Measurements from ENCODE around the gene ADK. TPM values are rescaled to one million over a fixed set of nuclear protein-coding genes. Genes with fewer than 3 reads are reported as not detected.
A peak's percentile ranks its signal among the peaks of the same experiment; 100 is the strongest.

Gene ADK
- total RNA-seq, 1 donor from 2014 or later = 53.7 TPM

- no peaks in the 10 kb centered on the region for H3K27me3 ChIP-seq (ENCODE audit: control insufficient read depth, insufficient read depth, low read length)
- FAIRE-seq = no peak
- no peak for DNase-seq (ENCODE audit: low read depth)
- TF ChIP-seq CTCF (IDR thresholded peaks at IDR 0.05; ENCODE audit: insufficient read depth, low read length, severe bottlenecking) = no peak
- H3K4me3 ChIP-seq (ENCODE audit: low read depth, low read length) = no peak overlapping the region
- peaks cover 39% of the 10 kb centered on the region for H3K36me3 ChIP-seq (ENCODE audit: control insufficient read depth, insufficient read depth, low read length)
Measured at GRCh38 chr10:74109452-74109851, 41.6 kb upstream of the ADK start.

- TF ChIP-seq CTCF (IDR thresholded peaks at IDR 0.05; ENCODE audit: insufficient read depth, low read length, severe bottlenecking) = no peak
- H3K4me3 ChIP-seq (ENCODE audit: low read depth, low read length) = no peak overlapping the region
- no peak for FAIRE-seq
- DNase-seq (ENCODE audit: low read depth) = no peak
- peaks cover 38% of the 10 kb centered on the region for H3K36me3 ChIP-seq (ENCODE audit: control insufficient read depth, insufficient read depth, low read length)
- H3K27me3 ChIP-seq (ENCODE audit: control insufficient read depth, insufficient read depth, low read length) = no peaks in the 10 kb centered on the region
Measured at GRCh38 chr10:74110120-74110519, 40.9 kb upstream of the ADK start.

- DNase-seq (ENCODE audit: low read depth) (no peak), FAIRE-seq (no peak)
- TF ChIP-seq CTCF (IDR thresholded peaks at IDR 0.05; ENCODE audit: insufficient read depth, low read length, severe bottlenecking) = no peak
- Histone ChIP-seq H3K27me3 (ENCODE audit: control insufficient read depth, insufficient read depth, low read length) (no peaks in the 10 kb centered on the region), H3K4me3 (ENCODE audit: low read depth, low read length) (no peak overlapping the region), H3K36me3 (ENCODE audit: control insufficient read depth, insufficient read depth, low read length) (peaks cover 37% of the 10 kb centered on the region)
Measured at GRCh38 chr10:74111799-74112198, 39.2 kb upstream of the ADK start.

GRCh38 chr10:74113546-74113945 is 37.5 kb upstream of the ADK start:
- Histone ChIP-seq H3K4me3 (ENCODE audit: low read depth, low read length) (no peak overlapping the region), H3K27me3 (ENCODE audit: control insufficient read depth, insufficient read depth, low read length) (no peaks in the 10 kb centered on the region), H3K36me3 (ENCODE audit: control insufficient read depth, insufficient read depth, low read length) (peaks cover 39% of the 10 kb centered on the region)
- no peak for TF ChIP-seq CTCF (IDR thresholded peaks at IDR 0.05; ENCODE audit: insufficient read depth, low read length, severe bottlenecking)
- DNase-seq (ENCODE audit: low read depth) (peak; percentile 34), FAIRE-seq (no peak)

- Histone ChIP-seq H3K27me3 (ENCODE audit: control insufficient read depth, insufficient read depth, low read length) (no peaks in the 10 kb centered on the region), H3K36me3 (ENCODE audit: control insufficient read depth, insufficient read depth, low read length) (peaks cover 35% of the 10 kb centered on the region), H3K4me3 (ENCODE audit: low read depth, low read length) (no peak overlapping the region)
- no peak for TF ChIP-seq CTCF (IDR thresholded peaks at IDR 0.05; ENCODE audit: insufficient read depth, low read length, severe bottlenecking)
- FAIRE-seq (no peak), DNase-seq (ENCODE audit: low read depth) (no peak)
Measured at GRCh38 chr10:74114041-74114448, 37.0 kb upstream of the ADK start.

- no peak overlapping the region for H3K4me3 ChIP-seq (ENCODE audit: low read depth, low read length)
- H3K27me3 ChIP-seq (ENCODE audit: control insufficient read depth, insufficient read depth, low read length) = no peaks in the 10 kb centered on the region
- no peak for FAIRE-seq
- no peak for TF ChIP-seq CTCF (IDR thresholded peaks at IDR 0.05; ENCODE audit: insufficient read depth, low read length, severe bottlenecking)
- DNase-seq (ENCODE audit: low read depth) = no peak
- H3K36me3 ChIP-seq (ENCODE audit: control insufficient read depth, insufficient read depth, low read length) = peaks cover 25% of the 10 kb centered on the region
Measured at GRCh38 chr10:74117738-74118137, 33.3 kb upstream of the ADK start.

All from bronchial epithelial cell (primary cell).